Activated CD8-positive, alpha-beta memory T cell treated with anti-CD3 and anti-CD28 coated beads for 48 hours (primary cell): ENCODE data around the gene PDCL2.
A peak's percentile ranks its signal among the peaks of the same experiment; 100 is the strongest.
"Not testable (repeated sequence)": the region's sequence is repeated elsewhere in the genome, so short reads cannot be mapped to it uniquely, and the experiment has no call there.

ENCODE experiments used
- DNase-seq, 3 experiments: peaks; one replicate each; pipeline ENCODE4 v3.0.0-alpha.2; 2020; ENCODE audit warnings: low read depth in 2 of 3, low spot score in 2 of 3

Gene PDCL2

GRCh38 chr4:55592014-55592413, at the start of gene PDCL2:
Gene PDCL2, minus strand, starts transcription at chr4:55592245. Its CDS starts 136 bp downstream, at chr4:55592109.
- no peak for DNase-seq

- DNase-seq, result no peak
Measured at GRCh38 chr4:55637272-55637820, 45.3 kb upstream of the PDCL2 start.

- DNase-seq, result no peak
Measured at GRCh38 chr4:55636656-55636999, 44.6 kb upstream of the PDCL2 start.

- DNase-seq, result peak in 1 of 3 experiments; percentile 15
Measured at GRCh38 chr4:55635741-55636655, 44.0 kb upstream of the PDCL2 start, which contains the start of gene NMU. Gene NMU, minus strand, starts transcription at chr4:55636298. Its CDS starts 106 bp downstream, at chr4:55636192.

- no peak for DNase-seq
Measured at GRCh38 chr4:55635282-55635681, 43.2 kb upstream of the PDCL2 start.

- no peak for DNase-seq
Measured at GRCh38 chr4:55634417-55635128, 42.5 kb upstream of the PDCL2 start.

- DNase-seq, result no peak
Measured at GRCh38 chr4:55633903-55634302, 41.9 kb upstream of the PDCL2 start.

- no peak for DNase-seq
Measured at GRCh38 chr4:55625835-55626234, 33.8 kb upstream of the PDCL2 start.

GRCh38 chr4:55624063-55624462, 32.0 kb upstream of the PDCL2 start:
- not testable (repeated sequence) for DNase-seq

- DNase-seq, result no peak
Measured at GRCh38 chr4:55618546-55619143, 26.6 kb upstream of the PDCL2 start.

GRCh38 chr4:55617587-55618197, 25.6 kb upstream of the PDCL2 start:
- no peak for DNase-seq

GRCh38 chr4:55615008-55615407, 23.0 kb upstream of the PDCL2 start:
- DNase-seq, result no peak

- no peak for DNase-seq
Measured at GRCh38 chr4:55613621-55614020, 21.6 kb upstream of the PDCL2 start.

- no peak for DNase-seq
Measured at GRCh38 chr4:55612341-55612740, 20.3 kb upstream of the PDCL2 start.

GRCh38 chr4:55611358-55612059, 19.5 kb upstream of the PDCL2 start:
- DNase-seq, result no peak

- DNase-seq, result no peak
Measured at GRCh38 chr4:55610381-55610780, 18.3 kb upstream of the PDCL2 start.

- DNase-seq, result no peak
Measured at GRCh38 chr4:55609393-55609866, 17.4 kb upstream of the PDCL2 start.

GRCh38 chr4:55608591-55608990, 16.5 kb upstream of the PDCL2 start:
- DNase-seq, result no peak

GRCh38 chr4:55604996-55605395, 13.0 kb upstream of the PDCL2 start:
- no peak for DNase-seq

GRCh38 chr4:55600640-55601039, 8.6 kb upstream of the PDCL2 start:
- no peak for DNase-seq
